Spleen (tissue), 11 donors: ENCODE measurements around the gene SH2D3C. TPM values are rescaled to one million over a fixed set of nuclear protein-coding genes. Genes with fewer than 3 reads are reported as not detected.

Experiments used
- DNase-seq: peaks from one replicate; pipeline ENCODE4 v3.0.0-alpha.2; 2020
- H3K27ac ChIP-seq, 8 donors: fragments of 200-600 bp; sonication (generic) in 7 of 8; 1 replicate in 4 of 8; 2 replicates in 4 of 8; pipeline versions ENCODE4 v1.5.0 to v1.8.0; 2016 to 2021; ENCODE audit warnings: inconsistent platforms in 4 of 8, mild to moderate bottlenecking in 4 of 8, moderate library complexity in 1 of 8
- H3K27me3 ChIP-seq, 7 donors: fragments of 200-600 bp; sonication (generic) in 6 of 7; replicated peaks in 1 of 7; 1 replicate in 4 of 7; 2 replicates in 3 of 7; pipeline versions ENCODE4 v1.5.0 to v1.8.0; 2016 to 2021; ENCODE audit warnings: inconsistent platforms in 3 of 7, mild to moderate bottlenecking in 1 of 7
- H3K36me3 ChIP-seq, 6 donors: fragments of 200-600 bp; sonication (generic) in 5 of 6; 1 replicate in 4 of 6; 2 replicates in 2 of 6; pipeline versions ENCODE4 v1.5.0 to v1.8.0; 2016 to 2021; ENCODE audit warnings: inconsistent platforms in 2 of 6
- H3K4me1 ChIP-seq, 6 donors: fragments of 200-600 bp; sonication (generic) in 5 of 6; 1 replicate in 3 of 6; 2 replicates in 3 of 6; pipeline versions ENCODE4 v1.5.0 to v1.8.0; 2016 to 2021; ENCODE audit warnings: inconsistent platforms in 3 of 6
- H3K4me3 ChIP-seq, 8 donors: fragments of 200-600 bp; sonication (generic) in 7 of 8; 1 replicate in 4 of 8; 2 replicates in 4 of 8; pipeline versions ENCODE4 v1.5.0 to v1.8.0; 2016 to 2021; ENCODE audit warnings: inconsistent platforms in 4 of 8, mild to moderate bottlenecking in 4 of 8, moderate library complexity in 2 of 8
- H3K9me3 ChIP-seq, 8 donors: fragments of 200-600 bp; sonication (generic) in 7 of 8; 1 replicate in 4 of 8; 2 replicates in 4 of 8; pipeline versions ENCODE4 v1.5.0 to v1.8.0; 2016 to 2021; ENCODE audit warnings: inconsistent platforms in 4 of 8
- POLR2A ChIP-seq, 3 donors: fragments of 450-650 bp; IDR thresholded peaks; one replicate each; pipeline ENCODE4 v1.5.1; 2017; ENCODE audit warnings: antibody characterized with exemption in 3 of 3, mild to moderate bottlenecking in 1 of 3
- POLR2AphosphoS5 ChIP-seq, 3 donors: sonication (generic); formaldehyde crosslinking; IDR thresholded peaks; one replicate each; pipeline ENCODE4 v1.5.1; 2017; ENCODE audit warnings: antibody characterized with exemption in 3 of 3
- WGBS, 5 donors: extraction: QIAGEN DNeasy Blood & Tissue Kit in 3 of 5; methylation state at CpG; one replicate each; pipeline versions ENCODE4 v1.1.5 to v1.1.7; 2013 to 2018; 5-methylcytosine and 5-hydroxymethylcytosine counted together
- intact Hi-C: fragments of 100-400 bp; cut with DNase I; formaldehyde crosslinking; loops from one replicate; pipeline ENCODE4 v1.15.0; 2023; ENCODE audit warnings: low total_unique reads
- polyA plus RNA-seq, 3 donors: library from polyadenylated mRNA; stranded (reverse); fragments of 200-250 nt; gene quantifications; one replicate each; pipeline ENCODE4 v1.2.1, GENCODE V29; 2013
- total RNA-seq, 7 donors: library from RNA; depleted of rRNA in 3 of 7; stranded (reverse); fragments of >200 nt in 3 of 7; fragmentation: NEBNext Ultra II Directional in 4 of 7; extraction: Animal tissue kit (Norgen Biotek cat#: 25700) in 4 of 7; gene quantifications; one replicate each; pipeline versions ENCODE4 v1.1.0 to v1.2.1, GENCODE V29; 2016 to 2021
- TF ChIP-seq, protein P1 (sequence below), 11 experiments: fragments of 200-600 bp in 7 of 11; fragments of 450-650 bp in 4 of 11; sonication (generic) in 4 of 11; IDR thresholded peaks in 8 of 11; conservative IDR thresholded peaks in 3 of 11; 1 replicate in 7 of 11; 2 replicates in 4 of 11; pipeline versions ENCODE4 v1.4.0 to v1.8.0; 2016 to 2021; ENCODE audit warnings: antibody characterized with exemption in 11 of 11, inconsistent platforms in 4 of 11, mild to moderate bottlenecking in 1 of 11
- donor health status: healthy with polysubstance abuse.
- donor health status: DM: no; HTN: no; CAD: no; lungs with moderate emphysema.
- donor health status: DM: no; HTN: no; CAD: no.
- donor health status: Bipolar disorder and iron deficiency.
- donor health status: healthy.
- donor health status: DM: no; HTN: no; CAD: no.
- donor health status: DM: yes; HTN: yes; CAD: no.

The SH2D3C gene
- total and polyA plus RNA-seq, 10 donors = 27.0 to 85.4 (median 50.9) TPM

- intact Hi-C loops = no loop called here
- WGBS, 5 donors = 85 to 94% (median 87%) methylated on average over 4 of the region's 4 CpGs
These were observed 43.6 kb upstream of the SH2D3C start for GRCh38 chr9:127822108-127822507.

DNA sequence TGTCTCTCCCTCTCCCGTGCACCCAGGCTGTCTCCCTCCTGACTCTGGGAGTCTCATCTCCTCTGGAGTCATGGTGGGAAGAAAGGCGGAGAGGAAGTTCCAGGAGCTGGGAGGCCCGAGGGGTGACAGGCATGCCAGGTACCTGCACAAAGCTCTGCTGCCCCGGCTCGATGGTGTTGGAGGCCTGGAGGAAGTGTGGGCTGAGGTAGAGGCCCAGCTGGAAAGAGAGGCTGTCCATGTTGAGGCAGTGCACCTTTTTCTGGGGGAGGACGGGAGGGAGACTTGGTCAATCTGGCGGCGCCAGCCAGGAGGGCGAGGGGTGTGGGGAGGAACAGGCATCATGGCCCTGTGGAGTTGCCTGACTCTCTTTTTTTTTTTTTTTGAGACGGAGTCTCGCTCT, 40.1 kb upstream of the SH2D3C start:
- Histone ChIP-seq H3K4me1 (peaks cover 0 to 65% (median 25%) of the 10 kb centered on the region in 6 donors), H3K9me3 (no peaks in the 10 kb centered on the region), H3K27ac (peak overlapping the region in 5 of 8 donors; percentile 23 to 53 (median 36)), H3K4me3 (no peak overlapping the region), H3K27me3 (no peaks in the 10 kb centered on the region), H3K36me3 (peaks cover 0 to 98% (median 82%) of the 10 kb centered on the region in 6 donors)
- TF ChIP-seq POLR2A (IDR thresholded peaks at IDR 0.05) (no peak), POLR2AphosphoS5 (IDR thresholded peaks at IDR 0.05) (peak in 2 of 3 donors; percentile 27 to 43)
- 86 to 92% (median 90%) methylated on average over 9 to 11 of the region's 11 CpGs for WGBS, 5 donors
- intact Hi-C loops = no loop called here
- no peak for DNase-seq

More at GRCh38 chr9:127822108-127822507, 43.6 kb upstream of the SH2D3C start:
- no peaks in the 10 kb centered on the region for H3K9me3 ChIP-seq
- H3K27me3 ChIP-seq = no peaks in the 10 kb centered on the region
- peaks cover 0 to 70% (median 36%) of the 10 kb centered on the region in 6 donors for H3K4me1 ChIP-seq
- no peak overlapping the region for H3K4me3 ChIP-seq
- peaks cover 0 to 98% (median 73%) of the 10 kb centered on the region in 6 donors for H3K36me3 ChIP-seq
- no peak for DNase-seq
- TF ChIP-seq POLR2A (IDR thresholded peaks at IDR 0.05) (no peak), POLR2AphosphoS5 (IDR thresholded peaks at IDR 0.05) (no peak)
- TF ChIP-seq, protein P1, sequence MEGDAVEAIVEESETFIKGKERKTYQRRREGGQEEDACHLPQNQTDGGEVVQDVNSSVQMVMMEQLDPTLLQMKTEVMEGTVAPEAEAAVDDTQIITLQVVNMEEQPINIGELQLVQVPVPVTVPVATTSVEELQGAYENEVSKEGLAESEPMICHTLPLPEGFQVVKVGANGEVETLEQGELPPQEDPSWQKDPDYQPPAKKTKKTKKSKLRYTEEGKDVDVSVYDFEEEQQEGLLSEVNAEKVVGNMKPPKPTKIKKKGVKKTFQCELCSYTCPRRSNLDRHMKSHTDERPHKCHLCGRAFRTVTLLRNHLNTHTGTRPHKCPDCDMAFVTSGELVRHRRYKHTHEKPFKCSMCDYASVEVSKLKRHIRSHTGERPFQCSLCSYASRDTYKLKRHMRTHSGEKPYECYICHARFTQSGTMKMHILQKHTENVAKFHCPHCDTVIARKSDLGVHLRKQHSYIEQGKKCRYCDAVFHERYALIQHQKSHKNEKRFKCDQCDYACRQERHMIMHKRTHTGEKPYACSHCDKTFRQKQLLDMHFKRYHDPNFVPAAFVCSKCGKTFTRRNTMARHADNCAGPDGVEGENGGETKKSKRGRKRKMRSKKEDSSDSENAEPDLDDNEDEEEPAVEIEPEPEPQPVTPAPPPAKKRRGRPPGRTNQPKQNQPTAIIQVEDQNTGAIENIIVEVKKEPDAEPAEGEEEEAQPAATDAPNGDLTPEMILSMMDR (IDR thresholded peaks at IDR 0.05 in 8 of 11, conservative IDR thresholded peaks at IDR 0.05 in 3 of 11) = no peak
- no peak overlapping the region for H3K27ac ChIP-seq

GRCh38 chr9:127817881-127818434, 39.5 kb upstream of the SH2D3C start:
- TF ChIP-seq POLR2AphosphoS5 (IDR thresholded peaks at IDR 0.05) (peak in 2 of 3 donors; percentile 43 to 76), POLR2A (IDR thresholded peaks at IDR 0.05) (no peak)
- TF ChIP-seq, protein P1 (IDR thresholded peaks at IDR 0.05 in 8 of 11, conservative IDR thresholded peaks at IDR 0.05 in 3 of 11) = no peak
- H3K27me3 ChIP-seq = no peaks in the 10 kb centered on the region
- DNase-seq = no peak
- intact Hi-C loops = no loop called here
- H3K4me3 ChIP-seq = no peak overlapping the region
- H3K9me3 ChIP-seq = no peaks in the 10 kb centered on the region
- peaks cover 0 to 98% (median 83%) of the 10 kb centered on the region in 6 donors for H3K36me3 ChIP-seq
- H3K27ac ChIP-seq = peak overlapping the region in 5 of 8 donors; percentile 23 to 53 (median 36)
- peaks cover 0 to 63% (median 27%) of the 10 kb centered on the region in 6 donors for H3K4me1 ChIP-seq
- WGBS, 5 donors = 64 to 76% (median 72%) methylated on average over 14 to 17 of the region's 17 CpGs

- DNase-seq = no peak
- Histone ChIP-seq H3K27me3 (no peaks in the 10 kb centered on the region), H3K4me3 (no peak overlapping the region), H3K9me3 (no peaks in the 10 kb centered on the region), H3K36me3 (peaks cover 0 to 100% (median 91%) of the 10 kb centered on the region in 6 donors), H3K27ac (peak overlapping the region in 5 of 8 donors; percentile 14 to 53 (median 36)), H3K4me1 (peaks cover 0 to 55% (median 27%) of the 10 kb centered on the region in 6 donors)
- TF ChIP-seq POLR2AphosphoS5 (IDR thresholded peaks at IDR 0.05) = peak in 2 of 3 donors; percentile 16 to 57
- TF ChIP-seq, protein P1 (IDR thresholded peaks at IDR 0.05 in 8 of 11, conservative IDR thresholded peaks at IDR 0.05 in 3 of 11) = no peak
- 72 to 92% (median 87%) methylated on average over 4 to 8 of the region's 8 CpGs for WGBS, 5 donors
- intact Hi-C loops = no loop called here
These were observed 38.3 kb upstream of the SH2D3C start for GRCh38 chr9:127816728-127817127.
